GM18505 (cell line): ENCODE results near the gene HMMR.
"Not testable (repeated sequence)": the region's sequence is repeated elsewhere in the genome, so short reads cannot be mapped to it uniquely, and the experiment has no call there.

Experiments
- ATAC-seq: cut with Tn5 transposase; IDR thresholded peaks from one replicate; pipeline ENCODE4 v1.9.1; 2021; ENCODE audit not compliant: unreplicated experiment
- POLR2A ChIP-seq: IDR thresholded peaks from 4 replicates; pipeline ENCODE4 v1.6.1; 2011; ENCODE audit warnings: borderline replicate concordance; ENCODE audit not compliant: insufficient read depth, insufficient read length; ENCODE audit errors: extremely low read depth

The HMMR gene

DNA sequence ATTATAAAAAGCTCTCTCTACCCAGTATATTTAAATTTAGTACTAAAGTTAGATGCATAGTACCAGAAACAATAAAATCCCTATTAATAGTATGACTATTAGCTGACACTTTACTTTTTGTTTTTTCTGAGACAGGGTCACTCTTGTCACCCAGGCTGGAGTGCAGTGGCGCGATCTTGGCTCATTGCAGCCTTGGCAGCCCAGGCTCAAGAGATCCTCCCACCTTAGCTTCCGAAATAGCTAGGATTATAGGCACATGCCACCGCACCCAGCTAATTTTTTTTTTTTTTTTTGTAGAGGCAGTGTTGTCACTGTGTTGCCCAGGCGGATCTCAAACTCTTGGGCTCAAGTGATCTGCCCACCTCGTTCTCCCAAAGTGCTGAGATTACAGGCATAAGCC is 15.1 kb upstream of the HMMR start:
- TF ChIP-seq POLR2A: no peak
- no peak for ATAC-seq

DNA sequence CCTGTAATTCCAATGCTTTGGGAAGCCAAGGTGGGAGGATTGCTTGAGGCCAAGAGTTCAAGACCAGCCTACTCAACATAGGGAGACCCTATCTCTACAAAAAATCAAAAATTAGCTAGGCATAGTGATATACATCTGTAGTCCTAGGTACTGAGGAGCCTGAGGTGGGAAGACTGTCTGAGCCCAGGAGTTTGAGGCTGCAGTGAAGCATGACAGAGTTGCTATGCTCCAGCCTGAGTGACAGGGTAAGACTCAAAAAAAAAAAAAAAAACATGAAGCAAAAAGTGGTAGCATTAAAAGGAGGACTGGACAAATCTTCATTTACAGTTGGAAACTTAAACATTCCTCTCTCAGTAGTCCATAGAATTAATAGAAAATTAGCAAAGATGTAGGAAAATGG is 13.2 kb upstream of the HMMR start:
- TF ChIP-seq POLR2A: no peak
- ATAC-seq: no peak

DNA sequence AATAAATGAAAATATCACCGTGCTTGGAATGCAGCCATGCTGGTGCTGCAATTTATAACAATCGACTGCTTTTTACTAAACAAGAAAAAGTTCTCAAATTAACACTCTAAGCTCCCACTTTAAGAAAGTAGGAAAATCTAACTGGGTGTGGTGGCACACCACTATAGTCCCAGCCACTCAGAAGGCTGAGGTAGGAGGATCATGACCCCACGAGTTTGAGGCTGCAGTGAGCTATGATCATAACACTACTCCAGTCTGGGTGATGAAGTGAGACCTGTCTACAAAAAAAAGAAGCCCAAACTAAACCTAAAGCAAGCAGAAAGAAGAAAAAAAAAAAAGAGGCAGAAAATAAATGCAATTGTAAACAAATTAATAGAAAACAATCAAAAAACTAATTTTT is 12.6 kb upstream of the HMMR start:
- ATAC-seq: no peak
- no peak for TF ChIP-seq POLR2A

DNA sequence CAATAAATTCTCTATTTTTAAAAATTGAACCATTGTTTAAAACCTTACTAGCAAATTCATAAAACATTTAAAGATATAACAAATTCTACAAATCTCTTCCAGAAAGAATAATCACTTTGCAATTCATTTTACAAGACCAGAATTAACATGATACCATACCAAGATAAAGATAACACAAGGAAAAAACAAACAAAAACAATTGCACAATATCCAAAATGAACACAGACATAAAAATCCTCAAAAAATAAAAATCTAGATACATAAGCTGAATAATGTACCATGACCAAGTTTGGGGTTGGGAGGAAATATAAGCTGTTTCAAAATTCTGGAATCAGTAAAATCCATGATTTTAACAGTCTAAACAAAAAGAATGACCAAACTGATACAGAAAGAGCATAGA is 11.9 kb upstream of the HMMR start:
- no peak for TF ChIP-seq POLR2A
- ATAC-seq: no peak

DNA sequence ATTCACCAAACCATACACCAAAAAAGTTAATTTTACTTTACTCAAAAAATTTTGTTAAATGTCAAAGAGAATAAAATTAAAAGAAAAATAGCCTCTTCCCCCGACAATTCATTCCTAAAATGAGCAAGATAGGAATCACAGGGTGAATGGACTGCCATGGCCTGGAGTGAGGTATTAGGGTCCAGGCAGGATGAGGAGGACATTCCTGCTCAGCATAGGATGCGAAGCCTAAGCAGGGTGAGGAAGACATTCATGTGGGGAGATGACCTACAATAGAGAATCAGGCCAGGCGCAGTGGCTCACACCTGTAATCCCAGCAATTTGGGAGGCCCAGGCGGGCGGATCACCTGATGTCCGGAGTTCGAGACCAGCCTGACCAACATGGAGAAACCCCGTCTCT is 8.9 kb upstream of the HMMR start:
- no peak for ATAC-seq
- no peak for TF ChIP-seq POLR2A

DNA sequence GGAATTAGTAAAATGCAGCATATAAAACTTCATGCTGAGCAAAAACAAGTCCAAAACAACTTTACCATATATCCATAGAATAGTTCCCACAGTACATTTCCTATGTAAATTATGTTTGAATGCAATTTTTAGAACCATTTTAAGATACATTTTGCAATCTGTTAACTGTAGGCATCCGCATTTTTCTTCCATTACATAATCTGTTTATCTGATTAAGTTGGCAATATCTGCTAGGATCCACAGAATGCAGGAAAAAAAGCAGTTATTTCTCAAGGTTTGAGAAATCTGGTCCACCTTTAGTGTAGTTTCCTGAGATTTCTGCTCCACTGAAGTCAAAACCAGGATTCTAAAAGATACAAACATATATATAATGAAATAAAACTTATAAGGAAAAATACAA is 6.7 kb upstream of the HMMR start:
- no peak for ATAC-seq
- no peak for TF ChIP-seq POLR2A

DNA sequence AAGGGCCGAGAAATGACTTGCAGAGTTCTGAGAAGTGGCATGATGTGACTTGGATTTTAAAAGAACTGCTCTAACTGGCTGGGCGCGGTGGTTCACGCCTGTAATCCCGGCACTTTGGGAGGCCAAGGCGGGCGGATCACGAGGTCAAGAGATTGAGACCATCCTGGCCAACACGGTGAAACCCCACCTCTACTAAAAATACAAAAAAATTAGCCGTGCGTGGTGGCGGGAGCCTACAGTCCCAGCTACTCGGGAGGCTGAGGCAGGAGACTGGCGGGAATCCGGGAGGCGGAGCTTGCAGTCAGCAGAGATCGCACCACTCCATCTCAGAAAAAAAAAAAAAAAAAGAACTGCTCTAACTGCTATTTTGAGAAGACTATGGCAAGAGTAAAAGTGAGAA is 5.0 kb upstream of the HMMR start:
- not testable (repeated sequence) for ATAC-seq

DNA sequence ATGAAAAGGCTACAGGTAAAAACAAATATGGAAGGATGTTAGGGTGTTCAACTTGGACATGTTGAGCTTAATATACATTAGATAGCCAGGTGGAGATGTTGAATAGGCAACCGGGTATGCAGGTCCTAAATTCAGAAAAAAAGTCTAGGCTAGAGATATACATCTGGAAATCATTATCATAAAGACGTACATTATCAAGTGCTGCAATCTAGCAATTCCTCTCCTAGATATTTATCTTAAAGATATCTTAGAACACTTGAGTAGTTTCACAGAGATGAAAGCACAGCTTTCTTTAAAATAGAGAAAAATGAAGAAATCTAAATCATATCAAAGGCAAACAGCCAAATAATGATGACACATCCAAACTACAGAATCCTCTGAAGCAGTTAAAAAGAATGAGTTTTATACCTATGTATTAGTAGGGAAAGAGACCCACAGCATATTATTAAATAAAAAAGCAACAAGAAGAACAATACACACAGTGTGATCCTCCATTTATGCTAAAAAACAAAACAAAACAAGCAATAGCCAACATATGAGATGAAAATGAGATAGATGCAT is 4.3 kb upstream of the HMMR start:
- no peak for ATAC-seq
- TF ChIP-seq POLR2A: no peak

DNA sequence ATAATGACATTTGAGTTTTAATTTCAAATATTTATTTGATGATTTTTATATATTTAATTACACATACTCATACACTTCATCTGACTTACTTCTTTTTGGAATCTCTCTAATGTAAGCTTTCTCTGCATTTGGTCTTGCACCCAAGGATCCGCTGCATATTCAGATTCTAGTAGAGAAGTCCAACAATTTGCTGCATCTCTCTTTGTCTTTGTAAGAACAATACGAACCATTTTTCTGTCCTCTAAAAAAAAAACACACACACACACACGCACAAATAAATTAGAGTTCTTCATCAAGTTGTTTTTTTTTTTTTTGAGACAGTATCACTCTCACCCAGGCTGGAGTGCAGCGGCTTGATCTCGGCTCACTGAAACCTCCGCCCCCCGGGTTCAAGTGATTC is 3.6 kb upstream of the HMMR start:
- no peak for TF ChIP-seq POLR2A
- ATAC-seq: no peak

DNA sequence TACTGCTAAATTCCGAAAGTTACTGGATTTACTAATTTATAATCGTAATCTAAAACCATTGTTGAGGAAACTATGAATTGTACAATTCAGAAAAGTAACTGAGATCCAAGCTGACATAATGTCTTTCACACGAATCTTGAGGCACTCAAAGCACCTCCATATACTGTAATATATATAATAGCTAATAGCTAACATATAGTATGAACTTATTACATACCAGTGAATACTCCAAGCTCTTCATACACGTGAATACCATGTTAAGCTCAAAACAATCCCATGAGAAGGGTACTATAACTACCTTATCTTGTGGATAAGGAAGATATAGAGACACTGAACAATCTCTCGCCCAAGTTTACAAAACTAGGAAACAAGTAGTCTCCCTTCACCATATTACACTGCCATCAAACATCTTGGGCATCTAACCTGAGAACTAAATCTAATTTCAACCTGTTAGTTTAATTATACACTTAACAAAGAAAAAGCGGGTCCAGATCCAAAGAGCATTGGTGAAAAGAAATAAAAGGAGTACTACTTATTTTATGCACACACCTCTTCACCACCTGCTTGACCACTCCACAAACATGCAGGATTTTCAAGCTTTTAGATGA is 1.6 kb upstream of the HMMR start:
- TF ChIP-seq POLR2A: no peak
- no peak for ATAC-seq

DNA sequence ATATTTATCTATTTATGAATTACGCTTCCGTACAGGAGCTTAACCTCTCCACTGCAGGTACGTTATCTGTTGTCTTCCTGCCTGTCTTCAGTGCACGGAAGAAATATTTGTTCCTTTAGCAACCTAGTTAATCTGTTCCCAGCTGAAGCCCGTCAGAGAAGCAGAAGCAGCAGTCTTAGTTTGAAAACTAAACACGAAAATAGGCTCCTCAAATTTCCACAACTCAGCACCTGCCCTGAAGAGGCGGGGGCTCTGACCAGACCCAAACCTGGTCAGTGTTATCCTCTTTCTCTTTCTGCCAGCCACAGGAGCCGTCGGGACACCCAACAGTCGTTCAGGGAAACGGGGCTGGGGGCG is 992 bp upstream of the HMMR start:
- TF ChIP-seq POLR2A: no peak

DNA sequence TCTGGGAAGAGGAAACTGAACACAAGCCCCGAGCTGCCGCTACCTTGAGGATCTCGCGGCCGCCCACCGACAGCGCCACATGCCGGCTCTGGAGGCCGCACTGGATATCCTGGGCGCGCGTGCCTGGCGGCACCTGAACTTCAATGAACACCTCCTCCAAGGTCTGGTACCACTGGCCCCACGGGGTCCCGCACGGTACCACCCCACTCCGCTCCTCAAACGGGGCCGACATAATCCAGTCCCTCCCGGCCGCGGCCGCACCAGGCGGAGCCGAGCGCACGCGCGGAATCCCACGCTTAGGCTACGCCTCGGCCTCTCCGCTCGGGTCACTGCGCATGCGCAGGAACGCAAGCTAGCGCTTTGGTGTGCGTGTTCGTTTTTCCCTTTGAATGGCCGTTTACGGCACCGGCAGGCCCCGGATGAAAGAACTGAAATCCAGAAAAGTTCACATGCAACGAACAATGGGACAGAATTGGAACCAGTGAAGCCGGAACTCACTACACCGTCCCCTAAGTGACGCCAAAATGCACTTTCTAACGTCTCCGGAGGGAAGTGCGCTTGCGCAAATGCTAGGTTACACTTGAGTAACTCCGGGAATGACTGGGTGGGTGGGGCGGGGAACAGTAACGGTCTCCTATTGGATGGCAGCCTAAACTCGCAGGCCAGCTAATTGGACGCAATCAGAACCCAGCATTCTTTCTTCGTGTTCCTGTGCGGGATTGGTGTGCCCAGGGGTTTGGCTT is 442 bp upstream of the HMMR start, which contains the start of gene NUDCD2:
Gene NUDCD2, minus strand, starts transcription at position 284 of the 743 bp plus-strand sequence. Its CDS starts 52 bp downstream, at position 232.
- ATAC-seq: peak; percentile 75
- TF ChIP-seq POLR2A: peak; percentile 97

More for the DNA sequence above, 992 bp upstream of the HMMR start:
- peak; percentile 3 for ATAC-seq

DNA sequence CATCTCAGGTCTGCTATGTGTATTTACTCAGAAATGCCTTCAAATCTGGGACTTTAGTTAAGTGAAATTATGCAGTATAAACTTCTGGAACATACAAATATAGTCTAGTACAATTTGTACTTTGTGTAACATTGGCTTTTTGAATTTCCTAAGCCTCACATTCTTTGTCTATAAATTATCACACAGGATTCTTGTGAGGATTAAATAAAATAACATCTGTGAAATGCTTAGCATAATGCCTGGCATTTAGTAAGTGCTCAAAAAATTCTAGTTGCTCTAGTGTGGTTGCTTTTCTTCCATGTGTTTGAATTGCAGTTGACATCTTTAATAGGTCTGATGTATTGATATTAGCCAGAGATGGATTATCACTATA is 2.6 kb downstream of the HMMR start:
- no peak for TF ChIP-seq POLR2A
- ATAC-seq: no peak

DNA sequence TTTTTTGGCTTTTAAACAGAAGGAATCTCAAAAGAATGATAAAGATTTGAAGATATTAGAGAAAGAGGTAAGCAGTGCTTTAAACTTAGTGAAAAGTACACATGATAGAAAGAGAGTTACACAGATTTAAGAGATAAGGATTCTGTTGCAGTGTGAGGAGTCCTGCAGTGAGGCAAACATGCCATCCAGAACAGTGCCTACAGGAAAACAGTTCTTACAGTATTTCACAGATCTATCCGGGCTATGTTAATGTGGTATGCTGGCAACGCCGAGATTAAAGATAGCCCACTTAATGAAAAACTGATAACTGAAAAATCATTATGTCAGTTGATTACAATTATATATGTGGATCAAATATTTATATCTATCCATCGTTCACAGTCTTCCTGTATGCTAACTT is 7.2 kb downstream of the HMMR start:
- no peak for ATAC-seq
- no peak for TF ChIP-seq POLR2A

DNA sequence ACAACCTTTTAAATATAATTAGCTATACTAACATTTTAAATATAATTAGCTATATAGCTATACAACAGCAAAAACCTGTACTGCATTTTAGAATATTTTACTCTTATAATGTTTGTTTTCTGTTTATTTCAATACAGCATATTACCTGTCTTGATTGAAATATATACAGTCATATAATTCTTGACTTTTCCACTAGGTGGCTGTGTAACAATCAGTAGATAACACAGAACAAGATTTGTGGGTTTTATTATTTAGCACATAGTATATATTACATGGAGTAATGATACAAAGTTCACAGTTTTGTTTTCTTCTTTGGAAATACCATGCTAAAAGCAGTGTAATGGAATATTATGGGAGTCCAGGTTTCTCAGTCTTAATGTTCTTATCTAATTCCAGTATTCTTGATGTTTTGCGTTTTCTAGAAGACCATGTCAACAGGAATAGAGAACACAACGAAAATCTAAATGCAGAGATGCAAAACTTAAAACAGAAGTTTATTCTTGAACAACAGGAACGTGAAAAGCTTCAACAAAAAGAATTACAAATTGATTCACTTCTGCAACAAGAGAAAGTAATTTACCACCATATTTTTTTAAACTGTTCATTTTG is 13.3 kb downstream of the HMMR start:
- no peak for TF ChIP-seq POLR2A
- ATAC-seq: no peak

DNA sequence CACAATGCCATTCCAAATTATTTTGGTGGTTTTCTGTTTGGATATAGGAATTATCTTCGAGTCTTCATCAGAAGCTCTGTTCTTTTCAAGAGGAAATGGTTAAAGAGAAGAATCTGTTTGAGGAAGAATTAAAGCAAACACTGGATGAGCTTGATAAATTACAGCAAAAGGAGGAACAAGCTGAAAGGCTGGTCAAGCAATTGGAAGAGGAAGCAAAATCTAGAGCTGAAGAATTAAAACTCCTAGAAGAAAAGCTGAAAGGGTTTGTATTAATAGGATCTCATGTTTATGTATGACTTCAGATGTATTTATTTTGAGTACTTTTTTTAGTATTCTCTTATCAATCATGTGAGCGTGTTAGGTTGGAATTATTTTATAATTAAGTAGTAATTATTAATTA is 15.0 kb downstream of the HMMR start:
- TF ChIP-seq POLR2A: no peak
- no peak for ATAC-seq
